Activated CD8-positive, alpha-beta memory T cell treated with anti-CD3 and anti-CD28 coated beads, Interleukin-2, amount 50 U/mL, for 48 hours (primary cell): Measurements from ENCODE around the gene NAA16.
"Not testable (repeated sequence)": the region's sequence is repeated elsewhere in the genome, so short reads cannot be mapped to it uniquely, and the experiment has no call there.

Source experiments
- DNase-seq: peaks from one replicate; pipeline ENCODE4 v3.0.0-alpha.2; 2020

Gene NAA16

GRCh38 chr13:41310963-41311405 is at the start of gene NAA16:
TSS of gene NAA16 (plus strand) at chr13:41311267. CDS start at chr13:41311529, 262 bp downstream.
- DNase-seq = peak; percentile 100

- DNase-seq = peak; percentile 84
Observed at GRCh38 chr13:41263261-41263971, 47.7 kb upstream of the NAA16 start, which contains the start of gene MTRF1. TSS of gene MTRF1 (minus strand) at chr13:41263576. CDS start at chr13:41260907, 2,669 bp downstream.

GRCh38 chr13:41267106-41267505 is 44.0 kb upstream of the NAA16 start:
- DNase-seq = no peak

GRCh38 chr13:41268764-41269163 is 42.3 kb upstream of the NAA16 start:
- DNase-seq = no peak

- DNase-seq = no peak
Observed at GRCh38 chr13:41271456-41272285, 39.4 kb upstream of the NAA16 start.

GRCh38 chr13:41273831-41274441 is 37.1 kb upstream of the NAA16 start:
- no peak for DNase-seq

GRCh38 chr13:41274881-41275280 is 36.2 kb upstream of the NAA16 start:
- DNase-seq = no peak

GRCh38 chr13:41276824-41277223 is 34.2 kb upstream of the NAA16 start:
- no peak for DNase-seq

GRCh38 chr13:41279156-41279555 is 31.9 kb upstream of the NAA16 start:
- not testable (repeated sequence) for DNase-seq

- no peak for DNase-seq
Observed at GRCh38 chr13:41282129-41282571, 28.9 kb upstream of the NAA16 start.

- DNase-seq = no peak
Observed at GRCh38 chr13:41284512-41285288, 26.4 kb upstream of the NAA16 start.

- no peak for DNase-seq
Observed at GRCh38 chr13:41286370-41286769, 24.7 kb upstream of the NAA16 start.

- no peak for DNase-seq
Observed at GRCh38 chr13:41289463-41289881, 21.6 kb upstream of the NAA16 start.

GRCh38 chr13:41291246-41291645 is 19.8 kb upstream of the NAA16 start:
- DNase-seq = no peak

GRCh38 chr13:41293272-41293671 is 17.8 kb upstream of the NAA16 start:
- DNase-seq = no peak

- no peak for DNase-seq
Observed at GRCh38 chr13:41294914-41295313, 16.2 kb upstream of the NAA16 start.

GRCh38 chr13:41295973-41296372 is 15.1 kb upstream of the NAA16 start:
- no peak for DNase-seq

GRCh38 chr13:41296879-41297646 is 14.0 kb upstream of the NAA16 start:
- no peak for DNase-seq

GRCh38 chr13:41299316-41300094 is 11.6 kb upstream of the NAA16 start:
- DNase-seq = no peak

GRCh38 chr13:41302743-41303142 is 8.3 kb upstream of the NAA16 start:
- DNase-seq = no peak

- DNase-seq = no peak
Observed at GRCh38 chr13:41304551-41304950, 6.5 kb upstream of the NAA16 start.
